ENCODE measurements around the gene CDS1. TPM values are rescaled to one million over a fixed set of nuclear protein-coding genes. Genes with fewer than 3 reads are reported as not detected.
"Not testable (repeated sequence)": the region's sequence is repeated elsewhere in the genome, so short reads cannot be mapped to it uniquely, and the experiment has no call there.

Gene CDS1
- total RNA-seq: 21.6 and 22.2 TPM in 2 replicates
- long read RNA-seq, full-length matches to known transcripts: 10 of 15 reads
- long read RNA-seq, partial matches to known transcripts: 1 of 15 reads
- long read RNA-seq, other reads (novel, unspliced or antisense): 4 of 15 reads

DNA sequence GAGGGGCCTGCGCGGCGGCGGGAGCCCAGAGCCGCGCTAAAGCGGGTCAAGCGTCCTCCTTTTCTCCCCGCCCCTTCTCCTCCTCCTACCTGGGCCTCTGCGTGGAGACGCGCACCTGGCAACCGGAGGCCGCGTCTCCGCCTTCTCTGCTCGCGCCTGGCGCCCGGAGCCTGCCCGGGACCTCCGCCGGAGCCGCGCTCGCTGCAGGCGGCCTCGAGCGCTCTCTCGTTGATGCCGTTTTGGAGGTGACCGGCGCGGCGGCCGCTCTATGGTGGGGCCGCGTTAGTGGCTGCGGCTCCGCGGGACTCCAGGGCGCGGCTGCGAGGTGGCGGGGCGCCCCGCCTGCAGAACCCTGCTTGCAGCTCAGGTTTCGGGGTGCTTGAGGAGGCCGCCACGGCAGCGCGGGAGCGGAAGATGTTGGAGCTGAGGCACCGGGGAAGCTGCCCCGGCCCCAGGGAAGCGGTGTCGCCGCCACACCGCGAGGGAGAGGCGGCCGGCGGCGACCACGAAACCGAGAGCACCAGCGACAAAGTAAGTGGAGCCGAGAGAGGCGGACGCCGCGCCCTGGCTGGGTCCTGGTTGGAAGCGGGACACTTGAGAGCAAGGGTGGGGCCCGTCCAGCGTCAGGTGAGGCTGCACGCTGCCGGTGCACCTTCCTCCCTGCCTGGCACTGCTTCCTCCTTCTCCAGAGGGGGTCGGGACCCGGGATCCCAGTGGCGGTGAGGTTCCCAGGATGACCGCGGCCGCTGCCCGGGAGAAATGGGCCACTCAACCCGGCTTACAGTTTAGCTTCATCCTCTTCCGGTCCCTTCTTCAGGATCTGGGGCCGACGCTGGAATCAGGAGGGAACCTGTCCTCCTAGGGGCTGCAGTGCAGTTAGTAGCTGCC lies at the start of gene CDS1:
Gene CDS1 (plus strand): TSS at position 140 of the 888 bp plus-strand sequence. CDS start 275 bp downstream, at position 415.
- H3K4me1 Mint-ChIP-seq (ENCODE audit: low read depth): peaks cover 46% of the 10 kb centered on the region

DNA sequence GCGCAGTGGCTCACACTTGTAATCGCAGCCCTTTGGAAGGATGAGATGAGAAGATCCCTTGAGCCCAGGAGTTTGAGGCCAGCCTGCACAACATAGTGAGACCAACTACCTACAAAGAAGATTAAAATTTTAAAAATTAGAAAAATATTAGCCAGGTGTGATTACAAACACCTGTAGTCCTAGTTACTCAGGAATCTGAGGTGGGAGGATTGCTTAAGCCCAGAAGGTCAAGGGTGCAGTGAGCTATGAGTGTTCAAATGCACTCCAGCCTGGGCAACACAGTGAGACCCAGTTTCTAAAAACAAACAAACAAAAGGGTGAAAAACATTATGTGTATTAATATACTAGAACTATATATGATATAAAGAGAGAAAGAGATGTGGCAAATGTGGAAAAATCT lies 47.0 kb upstream of the CDS1 start:
- Mint-ChIP-seq H3K4me1 (ENCODE audit: low read depth) (peaks cover 3% of the 10 kb centered on the region), H3K27me3 (no peaks in the 10 kb centered on the region), H3K4me3 (ENCODE audit: low read depth) (no peak overlapping the region), H3K9me3 (ENCODE audit: low read depth) (peaks cover 13% of the 10 kb centered on the region), H3K27ac (no peak overlapping the region), H3K36me3 (ENCODE audit: insufficient read depth) (peaks cover 2% of the 10 kb centered on the region)
- no peak for DNase-seq (ENCODE audit: low spot score, unreplicated experiment)
- TF ChIP-seq, protein P1, sequence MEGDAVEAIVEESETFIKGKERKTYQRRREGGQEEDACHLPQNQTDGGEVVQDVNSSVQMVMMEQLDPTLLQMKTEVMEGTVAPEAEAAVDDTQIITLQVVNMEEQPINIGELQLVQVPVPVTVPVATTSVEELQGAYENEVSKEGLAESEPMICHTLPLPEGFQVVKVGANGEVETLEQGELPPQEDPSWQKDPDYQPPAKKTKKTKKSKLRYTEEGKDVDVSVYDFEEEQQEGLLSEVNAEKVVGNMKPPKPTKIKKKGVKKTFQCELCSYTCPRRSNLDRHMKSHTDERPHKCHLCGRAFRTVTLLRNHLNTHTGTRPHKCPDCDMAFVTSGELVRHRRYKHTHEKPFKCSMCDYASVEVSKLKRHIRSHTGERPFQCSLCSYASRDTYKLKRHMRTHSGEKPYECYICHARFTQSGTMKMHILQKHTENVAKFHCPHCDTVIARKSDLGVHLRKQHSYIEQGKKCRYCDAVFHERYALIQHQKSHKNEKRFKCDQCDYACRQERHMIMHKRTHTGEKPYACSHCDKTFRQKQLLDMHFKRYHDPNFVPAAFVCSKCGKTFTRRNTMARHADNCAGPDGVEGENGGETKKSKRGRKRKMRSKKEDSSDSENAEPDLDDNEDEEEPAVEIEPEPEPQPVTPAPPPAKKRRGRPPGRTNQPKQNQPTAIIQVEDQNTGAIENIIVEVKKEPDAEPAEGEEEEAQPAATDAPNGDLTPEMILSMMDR (IDR thresholded peaks at IDR 0.05; ENCODE audit: unreplicated experiment): no peak

More for the DNA sequence above, at the start of gene CDS1:
- H3K4me3 Mint-ChIP-seq (ENCODE audit: low read depth): peak within 1 kb of the TSS; percentile 93
- H3K36me3 Mint-ChIP-seq (ENCODE audit: insufficient read depth): peaks cover 17% of the 10 kb centered on the region
- TF ChIP-seq, protein P1 (IDR thresholded peaks at IDR 0.05; ENCODE audit: unreplicated experiment): no peak
- peaks cover 10% of the 10 kb centered on the region for H3K9me3 Mint-ChIP-seq (ENCODE audit: low read depth)
- peak; percentile 44 for DNase-seq (ENCODE audit: low spot score, unreplicated experiment)
- no peaks in the 10 kb centered on the region for H3K27me3 Mint-ChIP-seq
- H3K27ac Mint-ChIP-seq: peak within 1 kb of the TSS; percentile 97

DNA sequence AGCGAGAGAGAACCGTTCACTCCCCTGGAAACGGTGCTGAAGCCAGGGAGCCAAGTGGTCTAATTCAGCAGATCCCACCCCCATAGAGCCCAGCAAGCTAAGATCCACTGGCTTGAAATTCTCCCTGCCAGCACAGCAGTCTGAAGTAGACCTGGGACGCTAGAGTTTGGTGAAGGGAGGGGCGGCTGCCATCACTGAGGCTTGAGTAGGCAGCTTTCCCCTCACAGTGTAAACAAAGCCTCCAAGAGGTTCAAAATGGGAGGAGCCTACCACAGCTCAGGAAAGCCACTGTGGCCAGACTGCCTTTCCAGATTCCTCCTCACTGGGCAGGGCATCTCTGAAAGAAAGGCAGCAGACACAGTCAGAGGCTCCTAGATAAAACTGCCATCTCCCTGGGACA lies 37.8 kb upstream of the CDS1 start:
- Mint-ChIP-seq H3K27ac (no peak overlapping the region), H3K27me3 (peaks cover 2% of the 10 kb centered on the region), H3K9me3 (ENCODE audit: low read depth) (no peaks in the 10 kb centered on the region), H3K4me3 (ENCODE audit: low read depth) (no peak overlapping the region), H3K36me3 (ENCODE audit: insufficient read depth) (no peaks in the 10 kb centered on the region), H3K4me1 (ENCODE audit: low read depth) (no peaks in the 10 kb centered on the region)
- no peak for DNase-seq (ENCODE audit: low spot score, unreplicated experiment)
- TF ChIP-seq, protein P1 (IDR thresholded peaks at IDR 0.05; ENCODE audit: unreplicated experiment): no peak

DNA sequence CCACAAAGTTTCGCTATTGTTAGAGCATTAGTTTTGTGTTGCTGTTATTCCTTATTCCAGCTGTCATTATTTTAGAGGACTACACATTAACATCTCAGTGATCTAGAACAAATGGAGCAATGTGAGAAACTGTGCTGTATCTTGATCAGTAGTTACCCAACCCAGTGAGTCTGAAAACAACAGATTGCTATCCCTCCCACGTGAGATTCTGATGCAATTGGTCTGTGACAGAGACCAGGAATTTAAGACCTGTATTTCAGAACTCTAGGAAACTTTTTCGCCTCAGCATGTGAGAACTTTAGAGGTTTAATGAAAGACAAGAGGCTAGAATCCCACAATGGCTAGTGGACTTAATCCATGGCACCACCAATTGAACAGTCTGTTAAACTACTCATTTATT lies 35.7 kb upstream of the CDS1 start:
- H3K27ac Mint-ChIP-seq: no peak overlapping the region

DNA sequence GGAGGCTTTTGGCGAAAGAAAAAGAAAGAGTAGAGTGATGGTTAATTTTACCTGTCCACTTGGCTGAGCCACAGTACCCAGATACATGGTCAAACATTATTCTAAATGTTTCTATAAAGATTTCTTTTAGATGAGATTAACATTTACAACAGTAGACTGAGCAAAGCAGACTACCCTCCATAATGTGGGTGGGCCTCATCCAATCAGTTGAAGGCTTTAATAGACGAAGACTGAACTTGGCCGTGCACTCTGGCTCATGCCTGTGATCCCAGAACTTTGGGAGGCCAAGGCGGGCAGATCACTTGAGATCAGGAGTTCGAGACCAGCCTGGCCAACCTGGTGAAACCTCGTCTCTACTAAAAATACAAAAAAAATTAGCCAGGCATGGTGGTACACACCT lies 33.7 kb upstream of the CDS1 start:
- H3K4me1 Mint-ChIP-seq (ENCODE audit: low read depth); H3K36me3 Mint-ChIP-seq (ENCODE audit: insufficient read depth); H3K27ac Mint-ChIP-seq; H3K4me3 Mint-ChIP-seq (ENCODE audit: low read depth); H3K27me3 Mint-ChIP-seq; DNase-seq (ENCODE audit: low spot score, unreplicated experiment); H3K9me3 Mint-ChIP-seq (ENCODE audit: low read depth): not testable (repeated sequence)

More for the DNA sequence above, 35.7 kb upstream of the CDS1 start:
- H3K4me1 Mint-ChIP-seq (ENCODE audit: low read depth): no peaks in the 10 kb centered on the region
- H3K27me3 Mint-ChIP-seq: peaks cover 2% of the 10 kb centered on the region
- TF ChIP-seq, protein P1 (IDR thresholded peaks at IDR 0.05; ENCODE audit: unreplicated experiment): no peak
- no peaks in the 10 kb centered on the region for H3K36me3 Mint-ChIP-seq (ENCODE audit: insufficient read depth)
- DNase-seq (ENCODE audit: low spot score, unreplicated experiment): no peak
- no peaks in the 10 kb centered on the region for H3K9me3 Mint-ChIP-seq (ENCODE audit: low read depth)
- no peak overlapping the region for H3K4me3 Mint-ChIP-seq (ENCODE audit: low read depth)

Data from progenitor cell of endocrine pancreas (in vitro differentiated cells).